ENCODE measurements around the gene SPECC1L. TPM values are rescaled to one million over a fixed set of nuclear protein-coding genes. Genes with fewer than 3 reads are reported as not detected.

The SPECC1L gene
- total and polyA plus RNA-seq, 2 of the 8 experiments (the other 6 are each of a cell fraction or from before 2014, with no cell fraction given) = 15.7 to 61.6 TPM

GRCh38 chr22:24282401-24282800 lies 11.8 kb downstream of the SPECC1L start:
- Histone ChIP-seq H2BK5ac (ENCODE audit: low read depth, low read length) (no peak overlapping the region), H3K4me1 (replicated peaks in 1 of 4; ENCODE audit: control insufficient read depth in 3 of 4, insufficient read depth in 4 of 4, low read length in 3 of 4) (peaks cover 0 to 3% (median 1%) of the 10 kb centered on the region in 4 experiments; a peak in 2 of 7 replicates), H4K8ac (ENCODE audit: extremely low read depth, insufficient read depth, low read length) (no peak overlapping the region), H3K36me3 (ENCODE audit: control insufficient read depth in 2 of 4, insufficient read depth in 4 of 4, low read length in 3 of 4) (peaks cover 0 to 1% (median 0%) of the 10 kb centered on the region in 4 experiments; a peak in 1 of 8 replicates), H3K79me1 (ENCODE audit: low read depth, low read length) (no peaks in the 10 kb centered on the region), H3K56ac (replicated peaks; ENCODE audit: insufficient read length, low read depth, low read length) (no peak overlapping the region), H3K18ac (ENCODE audit: extremely low read depth, low read length) (no peak overlapping the region), H3K4me3 (ENCODE audit: extremely low read depth in 1 of 4, insufficient read depth in 2 of 4, low read depth in 3 of 4, low read length in 4 of 4) (no peak overlapping the region), H4K20me1 (replicated peaks in 1 of 2; ENCODE audit: control insufficient read depth in 1 of 2, insufficient read depth in 2 of 2, low read length in 2 of 2) (peaks cover 1 to 4% of the 10 kb centered on the region in 2 experiments), H3K4me2 (ENCODE audit: insufficient read depth in 1 of 2, low read depth in 2 of 2, low read length in 2 of 2) (no peak overlapping the region), H4K91ac (replicated peaks; ENCODE audit: insufficient read length, low read length) (no peak overlapping the region), H3K9ac (replicated peaks in 1 of 4; ENCODE audit: extremely low read depth in 1 of 4, low read depth in 3 of 4, low read length in 3 of 4) (no peak overlapping the region), H2BK12ac (ENCODE audit: low read depth, low read length) (no peak overlapping the region), H2AFZ (ENCODE audit: low read length) (no peak overlapping the region), H3K23me2 (ENCODE audit: low read depth, low read length) (no peaks in the 10 kb centered on the region), H4K5ac (ENCODE audit: insufficient read length, low read depth, low read length) (no peak overlapping the region), H2BK20ac (ENCODE audit: low read length) (no peak overlapping the region), H2BK120ac (replicated peaks; ENCODE audit: low read depth, low read length) (no peak overlapping the region), H3K23ac (ENCODE audit: insufficient read length) (no peak overlapping the region), H3K79me2 (ENCODE audit: control insufficient read depth in 1 of 2, insufficient read depth in 2 of 2, low read length in 2 of 2) (peaks cover 4 to 79% of the 10 kb centered on the region in 2 experiments), H3K14ac (ENCODE audit: insufficient read length) (no peak overlapping the region), H3K27ac (ENCODE audit: low read depth, low read length) (no peak overlapping the region), H3K9me3 (ENCODE audit: insufficient read depth in 2 of 2, low read depth in 1 of 2, low read length in 1 of 2) (no peaks in the 10 kb centered on the region), H2BK15ac (ENCODE audit: low read length) (no peak overlapping the region), H2AK5ac (ENCODE audit: low read depth, low read length) (no peak overlapping the region), H3K4ac (replicated peaks; ENCODE audit: insufficient read length, low read depth, low read length) (no peak overlapping the region), H3K27me3 (replicated peaks in 1 of 4; ENCODE audit: control insufficient read depth in 3 of 4, extremely low read depth in 1 of 4, insufficient read depth in 3 of 4, low read length in 3 of 4) (no peaks in the 10 kb centered on the region)
- 93% methylated on average over 2 of the region's 2 CpGs; no CpG with 5 or more reads in 1 of the 2 experiments for WGBS, 2 experiments (ENCODE audit: extremely low coverage in 1 of 2, insufficient coverage in 1 of 2, insufficient read length in 1 of 2, insufficient replicate concordance in 2 of 2, low coverage in 1 of 2, low lambda C conversion rate in 2 of 2, missing lambda C conversion rate in 1 of 2)
- no peak for DNase-seq (ENCODE audit: low read depth in 1 of 2, low spot score in 2 of 2)
- TF ChIP-seq SP2 (IDR thresholded peaks at IDR 0.05; ENCODE audit: low read length) (no peak), KDM5A (IDR thresholded peaks at IDR 0.05; ENCODE audit: low read length) (no peak), MAX (IDR thresholded peaks at IDR 0.05) (no peak), CEBPB (IDR thresholded peaks at IDR 0.05; ENCODE audit: low read depth, low read length) (no peak), RAD21 (IDR thresholded peaks at IDR 0.05 in 1 of 2, conservative IDR thresholded peaks at IDR 0.05 in 1 of 2; ENCODE audit: low read depth in 2 of 2, low read length in 2 of 2) (no peak), EGR1 (IDR thresholded peaks at IDR 0.05; ENCODE audit: borderline replicate concordance, low read depth, low read length) (no peak), PHF8 (conservative IDR thresholded peaks at IDR 0.05; ENCODE audit: low read depth, low read length) (no peak), SP1 (IDR thresholded peaks at IDR 0.05; ENCODE audit: low read depth, low read length) (no peak), CHD1 (IDR thresholded peaks at IDR 0.05; ENCODE audit: low read depth, low read length) (no peak), BRCA1 (IDR thresholded peaks at IDR 0.05; ENCODE audit: low read depth, low read length) (no peak), ATF2 (IDR thresholded peaks at IDR 0.05; ENCODE audit: low read length) (no peak)
- CTCF ChIA-PET (ENCODE audit: partially characterized antibody) = interaction anchor here (0.7 kb wide), 1 partner anchor 86 kb away, joined by 3 read pairs; no protein-coding TSS in a partner anchor
- POLR2A ChIA-PET (ENCODE audit: partially characterized antibody) = interaction anchor here (0.7 kb wide), 1 partner anchor 394 kb away, joined by 3 read pairs; no protein-coding TSS in a partner anchor
- FAIRE-seq = no peak
